ENCODE data around the gene CNNM1. TPM values are rescaled to one million over a fixed set of nuclear protein-coding genes. Genes with fewer than 3 reads are reported as not detected.

CNNM1 gene
- total RNA-seq, 1 donor, result 0.09 TPM

DNA sequence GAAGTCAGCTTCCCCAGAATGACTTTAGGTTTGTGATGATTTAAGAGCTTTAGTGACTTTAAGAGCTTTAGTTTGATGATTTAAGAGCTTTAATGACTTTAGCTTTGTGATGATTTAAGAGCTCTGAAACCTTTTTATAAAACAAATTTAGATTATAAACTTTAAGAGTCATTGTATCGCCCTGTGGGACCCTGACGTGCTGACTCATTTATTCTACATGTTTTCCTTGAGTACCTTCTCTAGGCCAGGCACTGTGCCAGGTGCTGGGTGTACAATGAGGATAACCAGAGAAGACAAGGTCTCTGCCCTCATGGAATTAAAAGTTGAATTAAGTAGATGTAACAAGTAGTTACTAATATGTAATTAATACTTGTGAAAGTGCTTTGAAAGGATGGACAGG lies 45.4 kb downstream of the CNNM1 start:
- DNase-seq (ENCODE audit: low read depth), result no peak
- TF ChIP-seq, protein P1, sequence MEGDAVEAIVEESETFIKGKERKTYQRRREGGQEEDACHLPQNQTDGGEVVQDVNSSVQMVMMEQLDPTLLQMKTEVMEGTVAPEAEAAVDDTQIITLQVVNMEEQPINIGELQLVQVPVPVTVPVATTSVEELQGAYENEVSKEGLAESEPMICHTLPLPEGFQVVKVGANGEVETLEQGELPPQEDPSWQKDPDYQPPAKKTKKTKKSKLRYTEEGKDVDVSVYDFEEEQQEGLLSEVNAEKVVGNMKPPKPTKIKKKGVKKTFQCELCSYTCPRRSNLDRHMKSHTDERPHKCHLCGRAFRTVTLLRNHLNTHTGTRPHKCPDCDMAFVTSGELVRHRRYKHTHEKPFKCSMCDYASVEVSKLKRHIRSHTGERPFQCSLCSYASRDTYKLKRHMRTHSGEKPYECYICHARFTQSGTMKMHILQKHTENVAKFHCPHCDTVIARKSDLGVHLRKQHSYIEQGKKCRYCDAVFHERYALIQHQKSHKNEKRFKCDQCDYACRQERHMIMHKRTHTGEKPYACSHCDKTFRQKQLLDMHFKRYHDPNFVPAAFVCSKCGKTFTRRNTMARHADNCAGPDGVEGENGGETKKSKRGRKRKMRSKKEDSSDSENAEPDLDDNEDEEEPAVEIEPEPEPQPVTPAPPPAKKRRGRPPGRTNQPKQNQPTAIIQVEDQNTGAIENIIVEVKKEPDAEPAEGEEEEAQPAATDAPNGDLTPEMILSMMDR (IDR thresholded peaks at IDR 0.05; ENCODE audit: insufficient read depth, low read length), result no peak

DNA sequence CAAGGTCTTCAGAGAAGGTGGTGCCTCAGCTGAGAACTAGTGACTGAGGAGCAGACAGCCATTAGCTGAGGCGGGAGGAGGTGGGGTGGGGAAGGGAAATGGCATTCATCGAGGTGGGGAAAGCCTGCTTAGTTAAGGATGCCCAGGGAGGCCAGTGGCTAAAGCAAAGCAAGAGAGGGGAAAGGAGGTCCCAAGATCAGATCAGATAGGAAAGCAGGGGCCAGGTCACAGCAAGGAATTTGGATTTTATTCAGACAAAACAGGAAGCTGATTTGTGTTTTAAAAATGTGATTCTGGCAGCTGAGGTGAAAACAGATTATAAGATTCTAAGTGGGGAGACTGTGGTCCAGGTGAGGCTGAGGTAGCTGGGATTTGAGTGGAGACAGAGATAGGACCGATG lies 45.8 kb downstream of the CNNM1 start:
- no peak for DNase-seq (ENCODE audit: low read depth)
- no peak overlapping the region for H3K4me3 ChIP-seq (ENCODE audit: low read depth, low read length)
- TF ChIP-seq, protein P1 (IDR thresholded peaks at IDR 0.05; ENCODE audit: insufficient read depth, low read length), result no peak

More for the DNA sequence above, 45.4 kb downstream of the CNNM1 start:
- no peak overlapping the region for H3K4me3 ChIP-seq (ENCODE audit: low read depth, low read length)

DNA sequence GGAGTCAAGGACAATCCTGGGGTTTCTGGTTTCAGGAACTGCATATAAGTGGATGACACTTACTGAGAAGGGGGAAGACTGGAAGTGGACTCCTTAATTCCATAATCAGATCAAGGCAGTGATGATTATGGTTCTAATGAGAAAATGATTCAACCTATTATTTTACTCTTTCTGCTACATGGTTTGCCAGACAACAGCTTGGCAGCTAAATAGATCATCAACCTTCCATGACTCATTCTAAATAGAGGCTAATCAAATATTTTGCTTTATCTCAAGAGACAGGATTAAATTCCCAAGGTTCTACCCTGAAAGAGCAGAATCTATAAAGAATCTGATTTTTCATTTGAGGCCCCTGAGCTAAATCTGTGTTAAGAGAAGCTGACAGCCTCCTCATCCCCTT lies 46.3 kb downstream of the CNNM1 start:
- no peak overlapping the region for H3K4me3 ChIP-seq (ENCODE audit: low read depth, low read length)
- TF ChIP-seq, protein P1 (IDR thresholded peaks at IDR 0.05; ENCODE audit: insufficient read depth, low read length), result no peak
- no peak for DNase-seq (ENCODE audit: low read depth)

DNA sequence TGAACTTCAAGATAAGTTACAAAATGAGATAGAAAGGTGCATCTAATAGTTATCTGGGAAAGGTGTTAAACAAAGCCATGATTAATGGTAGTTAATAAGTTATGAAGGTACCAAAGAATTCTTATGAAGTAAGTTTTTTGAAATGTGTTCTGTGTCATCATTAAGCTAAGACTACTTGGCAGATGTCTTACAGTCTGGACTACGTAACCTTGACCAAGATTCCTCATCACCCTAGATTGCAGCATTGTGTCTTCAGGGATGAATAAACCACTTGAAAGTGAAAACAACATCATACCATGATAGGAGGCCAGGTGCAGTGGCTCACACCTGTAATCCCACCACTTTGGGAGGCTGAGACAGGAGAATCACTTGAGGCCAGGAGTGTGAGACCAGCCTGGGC lies 53.0 kb downstream of the CNNM1 start:
- TF ChIP-seq, protein P1 (IDR thresholded peaks at IDR 0.05; ENCODE audit: insufficient read depth, low read length), result no peak
- DNase-seq (ENCODE audit: low read depth), result no peak
- no peak overlapping the region for H3K4me3 ChIP-seq (ENCODE audit: low read depth, low read length)

DNA sequence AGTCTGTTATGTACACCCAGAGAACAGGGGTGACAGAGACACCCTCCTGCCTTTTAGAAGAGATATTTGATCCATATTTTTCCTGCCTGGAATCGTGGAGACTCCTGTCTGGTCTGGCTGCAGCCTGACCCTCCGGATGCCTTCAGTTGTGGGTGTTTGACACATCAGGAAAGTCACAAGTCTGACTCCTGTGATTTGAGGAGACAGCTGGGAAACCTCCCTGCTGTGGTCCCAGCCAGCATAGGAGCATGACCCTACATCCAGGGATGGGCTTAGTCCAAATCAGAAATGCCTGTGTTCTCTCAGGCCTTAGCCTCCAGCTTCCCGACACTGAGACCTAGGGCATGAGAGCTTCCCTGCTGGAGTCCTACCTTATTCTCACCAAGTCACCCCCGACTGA lies 57.9 kb downstream of the CNNM1 start:
- TF ChIP-seq, protein P1 (IDR thresholded peaks at IDR 0.05; ENCODE audit: insufficient read depth, low read length), result no peak
- H3K4me3 ChIP-seq (ENCODE audit: low read depth, low read length), result no peak overlapping the region
- no peak for DNase-seq (ENCODE audit: low read depth)

DNA sequence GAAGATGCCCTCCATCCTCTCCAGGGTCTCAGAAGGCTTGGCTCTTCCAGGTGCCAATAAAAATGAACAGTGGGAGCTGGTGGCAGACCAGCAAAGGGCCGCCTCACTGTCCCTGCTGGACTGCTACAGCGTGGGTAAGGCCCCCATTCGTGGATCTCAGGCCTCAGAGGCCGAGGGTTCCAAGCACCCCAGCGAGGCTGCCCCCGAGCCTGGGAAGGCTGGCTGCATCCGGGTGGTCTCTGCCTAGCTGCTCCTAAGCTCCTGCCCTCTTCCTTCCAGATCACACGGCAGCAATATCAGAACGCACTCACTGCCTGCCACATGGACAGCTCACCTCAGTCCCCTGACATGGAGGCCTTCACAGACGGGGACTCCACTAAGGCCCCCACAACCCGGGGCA lies 58.4 kb downstream of the CNNM1 start:
- no peak overlapping the region for H3K4me3 ChIP-seq (ENCODE audit: low read depth, low read length)
- TF ChIP-seq, protein P1 (IDR thresholded peaks at IDR 0.05; ENCODE audit: insufficient read depth, low read length), result no peak
- no peak for DNase-seq (ENCODE audit: low read depth)

DNA sequence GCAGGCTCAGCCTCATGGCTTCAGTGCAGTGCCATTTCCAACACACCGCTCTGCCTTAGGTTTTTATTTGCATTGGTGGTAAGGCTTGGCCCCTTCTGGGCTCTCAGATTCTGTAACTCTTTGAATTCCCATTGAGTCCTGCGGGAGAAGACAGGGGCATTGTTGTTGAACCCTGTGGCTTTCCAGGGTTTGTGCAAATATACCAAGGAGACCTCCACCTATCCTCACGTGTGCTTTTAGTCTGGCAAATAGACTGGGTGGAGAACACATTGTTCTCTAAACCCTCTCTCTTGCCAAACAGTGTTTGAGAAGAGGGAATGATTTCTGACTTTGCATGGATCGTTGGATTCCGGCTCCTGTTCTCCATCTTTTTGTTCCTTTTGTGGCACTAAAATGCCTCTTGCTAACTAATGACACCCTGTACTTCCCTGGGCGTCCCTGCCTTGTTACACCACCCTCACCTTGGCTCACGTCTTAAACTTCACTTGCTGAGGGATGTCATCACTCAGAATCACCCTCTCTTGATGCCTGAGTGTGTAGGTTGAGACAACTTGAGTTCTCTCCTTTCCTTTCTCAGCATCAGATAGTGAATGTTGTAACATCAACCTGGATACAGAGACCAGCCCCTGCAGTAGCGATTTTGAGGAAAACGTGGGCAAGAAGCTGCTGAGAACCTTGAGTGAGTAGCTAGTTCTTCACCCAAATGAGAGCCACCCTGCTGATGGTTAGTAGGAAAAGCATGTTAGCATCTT lies 60.7 kb downstream of the CNNM1 start:
- no peak overlapping the region for H3K4me3 ChIP-seq (ENCODE audit: low read depth, low read length)
- TF ChIP-seq, protein P1 (IDR thresholded peaks at IDR 0.05; ENCODE audit: insufficient read depth, low read length), result no peak
- no peak for DNase-seq (ENCODE audit: low read depth)

All from fibroblast of the aortic adventitia (primary cell).